Stimulated activated CD4-positive, alpha-beta T cell treated with anti-CD3 and anti-CD28 coated beads, Interleukin-4, amount 100 ng/mL, for 1 hour (primary cell): Measurements from ENCODE around the gene GPRC5C.
"Not testable (repeated sequence)": the region's sequence is repeated elsewhere in the genome, so short reads cannot be mapped to it uniquely, and the experiment has no call there.

Source experiments
- DNase-seq: peaks from one replicate; pipeline ENCODE4 v3.0.0-alpha.2; 2020

The GPRC5C gene

GRCh38 chr17:74477411-74477810 lies 45.5 kb downstream of the GPRC5C start:
- DNase-seq: no peak

DNA sequence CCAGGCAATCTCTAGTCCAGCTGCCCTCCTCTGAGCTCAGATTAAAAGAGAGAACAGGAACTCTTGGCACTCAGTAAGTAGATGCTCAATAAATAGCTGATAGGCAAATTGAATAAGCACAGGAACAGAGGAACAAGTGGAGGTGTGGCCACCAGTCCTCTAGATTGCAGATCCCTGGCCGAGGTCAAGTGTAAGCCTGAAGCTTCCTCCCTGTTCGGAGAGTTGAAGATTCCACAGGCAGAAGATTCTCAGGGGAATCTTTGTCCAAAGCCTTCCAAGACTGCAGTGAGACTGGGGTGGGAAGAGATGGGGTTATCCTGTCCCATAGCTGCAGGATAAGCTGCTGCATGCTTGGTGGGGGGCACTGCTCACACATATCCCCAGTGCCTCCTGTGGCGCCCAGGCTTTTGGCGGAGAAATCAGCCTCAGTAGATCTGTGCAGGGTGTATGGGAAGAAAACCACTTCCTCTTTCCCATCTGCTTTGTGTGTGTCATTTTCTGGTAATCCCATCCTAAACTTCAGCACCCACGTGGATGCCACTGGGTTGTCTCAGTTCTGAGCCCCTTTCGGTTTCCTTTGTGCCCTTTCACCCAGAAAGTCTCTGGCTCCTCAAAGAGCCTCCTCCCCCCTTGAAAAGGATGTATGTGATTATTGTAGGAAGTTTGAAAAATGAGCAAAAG lies 46.7 kb downstream of the GPRC5C start:
- no peak for DNase-seq

DNA sequence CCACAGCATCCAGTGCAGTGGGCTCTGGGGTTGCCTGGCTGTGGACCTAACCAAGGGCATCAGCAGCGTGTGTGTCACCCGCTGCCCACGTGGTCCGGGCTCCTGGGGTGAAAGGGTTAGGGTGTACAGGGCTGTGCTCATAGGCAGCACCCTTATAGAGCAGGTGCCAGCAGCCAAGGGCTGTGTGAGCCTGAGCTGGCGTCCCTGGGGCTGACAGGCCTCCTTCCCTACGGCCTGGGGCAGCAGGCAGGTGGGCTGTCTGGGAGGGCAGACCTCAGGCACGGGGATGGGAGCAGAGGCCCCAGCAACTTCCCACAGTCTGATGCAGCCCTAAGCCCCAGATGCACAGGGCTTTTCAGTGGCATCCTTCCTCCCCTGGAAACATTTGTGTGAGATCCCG lies 48.4 kb downstream of the GPRC5C start:
- no peak for DNase-seq

- DNase-seq: no peak
Measured at GRCh38 chr17:74481621-74482020, 49.7 kb downstream of the GPRC5C start.

GRCh38 chr17:74484066-74484465 lies 52.2 kb downstream of the GPRC5C start:
- no peak for DNase-seq

GRCh38 chr17:74485022-74485743 lies 53.3 kb downstream of the GPRC5C start:
- no peak for DNase-seq

- DNase-seq: no peak
Measured at GRCh38 chr17:74485841-74486240, 54.0 kb downstream of the GPRC5C start.

- not testable (repeated sequence) for DNase-seq
Measured at GRCh38 chr17:74488276-74488675, 56.4 kb downstream of the GPRC5C start.

DNA sequence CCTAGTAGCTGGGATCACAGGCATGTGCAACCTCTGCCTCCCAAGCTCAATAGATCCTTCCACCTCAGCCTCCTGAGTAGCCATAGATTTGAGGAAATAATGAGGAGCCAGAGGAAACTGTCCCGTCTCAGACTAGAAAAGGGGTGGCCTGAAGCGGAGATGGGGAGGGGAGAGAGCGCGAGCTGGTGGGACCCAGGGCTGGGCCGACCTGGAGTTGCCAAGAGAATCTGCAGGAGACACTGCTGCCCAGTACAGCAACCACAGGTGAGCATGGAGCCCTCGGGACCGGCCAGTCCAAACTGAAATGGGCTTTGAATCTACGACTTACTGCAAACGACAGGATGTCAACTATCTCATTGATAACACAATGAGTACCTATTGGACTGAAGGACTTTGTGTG lies 58.8 kb downstream of the GPRC5C start:
- DNase-seq: no peak

DNA sequence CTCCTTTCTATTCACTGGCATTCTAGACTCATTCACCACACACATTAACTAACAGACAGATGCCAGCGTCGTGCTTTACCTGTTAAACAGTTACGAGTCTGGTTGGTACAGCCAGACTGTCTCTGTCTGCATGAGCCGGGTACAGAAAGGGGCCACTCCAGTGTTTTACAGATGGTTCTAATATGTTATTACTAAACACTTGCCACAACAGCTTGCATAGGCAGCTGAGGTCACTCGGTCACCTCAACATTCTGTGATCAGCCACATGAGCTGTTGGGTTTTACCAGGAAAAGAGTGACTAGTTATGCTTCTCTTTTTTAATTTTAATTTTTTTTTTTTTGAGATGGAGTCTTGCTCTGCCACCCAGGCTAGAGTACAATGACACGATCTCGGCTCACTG lies 59.7 kb downstream of the GPRC5C start:
- no peak for DNase-seq

- DNase-seq: peak; percentile 68
Measured at GRCh38 chr17:74493331-74493833, 61.5 kb downstream of the GPRC5C start.
